H9 (cell line): Measurements from ENCODE around the gene LBHD2. TPM values are rescaled to one million over a fixed set of nuclear protein-coding genes. Genes with fewer than 3 reads are reported as not detected.
A peak's percentile ranks its signal among the peaks of the same experiment; 100 is the strongest.

Experiments
- DNase-seq: peaks from one replicate; pipeline ENCODE4 v3.0.0-alpha.2; 2017
- H2AFZ ChIP-seq: one replicate; pipeline ENCODE4 v1.6.1; 2013; ENCODE audit warnings: mild to moderate bottlenecking, low read length, control low read depth, moderate library complexity
- H2AK5ac ChIP-seq: 2 replicates; pipeline ENCODE4 v1.6.1; 2013; ENCODE audit warnings: low read length, control low read depth, mixed read lengths; ENCODE audit not compliant: insufficient read length
- H2BK120ac ChIP-seq: one replicate; pipeline ENCODE4 v1.6.1; 2013; ENCODE audit warnings: low read depth, mild to moderate bottlenecking, low read length, control low read depth, inconsistent platforms; ENCODE audit not compliant: poor library complexity, severe bottlenecking
- H2BK12ac ChIP-seq: 2 replicates; pipeline ENCODE4 v1.6.1; 2013; ENCODE audit warnings: low read length, control low read depth, mixed read lengths, low read depth; ENCODE audit not compliant: insufficient read length
- H2BK15ac ChIP-seq: 2 replicates; pipeline ENCODE4 v1.6.1; 2013; ENCODE audit warnings: low read depth, low read length, control low read depth
- H2BK20ac ChIP-seq: one replicate; pipeline ENCODE4 v1.6.1; 2013; ENCODE audit warnings: low read depth, mild to moderate bottlenecking, low read length, control low read depth, inconsistent platforms; ENCODE audit not compliant: poor library complexity, severe bottlenecking
- H2BK5ac ChIP-seq: 2 replicates; pipeline ENCODE4 v1.6.1; 2013; ENCODE audit warnings: low read length, control low read depth, mixed read lengths; ENCODE audit not compliant: insufficient read length
- H3K14ac ChIP-seq: 2 replicates; pipeline ENCODE4 v1.6.1; 2013; ENCODE audit warnings: low read length, control low read depth; ENCODE audit not compliant: insufficient read depth
- H3K18ac ChIP-seq: 2 replicates; pipeline ENCODE4 v1.6.1; 2013; ENCODE audit warnings: low read depth, mild to moderate bottlenecking, mixed read lengths, low read length, control low read depth; ENCODE audit not compliant: insufficient read length
- H3K23ac ChIP-seq: 2 replicates; pipeline ENCODE4 v1.6.1; 2013; ENCODE audit warnings: low read length, control low read depth, mixed read lengths, low read depth; ENCODE audit not compliant: insufficient read length
- H3K23me2 ChIP-seq: 2 replicates; pipeline ENCODE4 v1.6.1; 2013; ENCODE audit warnings: low read depth, mild to moderate bottlenecking, mixed read lengths, low read length, control low read depth; ENCODE audit not compliant: insufficient read length, poor library complexity, severe bottlenecking
- H3K27ac ChIP-seq: 2 replicates; pipeline ENCODE4 v1.5.1; 2013; ENCODE audit warnings: low read length, control low read depth, mixed read lengths, low read depth; ENCODE audit not compliant: insufficient read length
- H3K27me3 ChIP-seq: 2 replicates; pipeline ENCODE4 v1.6.1; 2013; ENCODE audit warnings: low read length, control low read depth, inconsistent platforms; ENCODE audit not compliant: insufficient read depth
- H3K4ac ChIP-seq: 2 replicates; pipeline ENCODE4 v1.6.1; 2013; ENCODE audit warnings: low read depth, mild to moderate bottlenecking, control low read depth, inconsistent platforms, low read length, moderate library complexity
- H3K4me1 ChIP-seq: 2 replicates; pipeline ENCODE4 v1.6.1; 2013; ENCODE audit warnings: low read length, control low read depth, inconsistent platforms; ENCODE audit not compliant: insufficient read depth
- H3K4me2 ChIP-seq: 2 replicates; pipeline ENCODE4 v1.6.1; 2013; ENCODE audit warnings: low read length, control low read depth, mixed read lengths; ENCODE audit not compliant: insufficient read length, insufficient read depth
- H3K56ac ChIP-seq: 2 replicates; pipeline ENCODE4 v1.6.1; 2013; ENCODE audit warnings: low read depth, mild to moderate bottlenecking, mixed read lengths, low read length, control low read depth; ENCODE audit not compliant: insufficient read length
- H3K79me1 ChIP-seq: 2 replicates; pipeline ENCODE4 v1.6.1; 2013; ENCODE audit warnings: low read depth, mild to moderate bottlenecking, moderate library complexity, low read length, control low read depth, inconsistent platforms; ENCODE audit not compliant: insufficient read depth, poor library complexity, severe bottlenecking
- H3K79me2 ChIP-seq: 2 replicates; pipeline ENCODE4 v1.6.1; 2013; ENCODE audit warnings: low read length, control low read depth, inconsistent platforms; ENCODE audit not compliant: insufficient read depth
- H3K9ac ChIP-seq: 2 replicates; pipeline ENCODE4 v1.6.1; 2013; ENCODE audit warnings: low read length, control low read depth, mixed read lengths; ENCODE audit not compliant: insufficient read length; ENCODE audit errors: extremely low read depth
- H3K9me3 ChIP-seq: one replicate; pipeline ENCODE4 v1.6.1; 2013; ENCODE audit warnings: low read depth, low read length, inconsistent platforms; ENCODE audit not compliant: control insufficient read depth
- H3T11ph ChIP-seq: one replicate; pipeline ENCODE4 v1.6.1; 2013; ENCODE audit warnings: mild to moderate bottlenecking, low read length, control low read depth, inconsistent platforms
- H4K20me1 ChIP-seq: one replicate; pipeline ENCODE4 v1.6.1; 2013; ENCODE audit not compliant: control insufficient read depth, insufficient read length, insufficient read depth
- H4K5ac ChIP-seq: 2 replicates; pipeline ENCODE4 v1.6.1; 2013; ENCODE audit warnings: low read depth, mild to moderate bottlenecking, mixed read lengths, low read length, control low read depth; ENCODE audit not compliant: insufficient read length
- H4K8ac ChIP-seq: replicated peaks from 2 replicates; pipeline ENCODE4 v1.6.1; 2013; ENCODE audit warnings: low read length, control low read depth, mixed read lengths, low read depth; ENCODE audit not compliant: insufficient read length
- H4K91ac ChIP-seq: 2 replicates; pipeline ENCODE4 v1.6.1; 2013; ENCODE audit warnings: low read depth, mild to moderate bottlenecking, moderate library complexity, mixed read lengths, low read length, control low read depth; ENCODE audit not compliant: insufficient read length
- H3K27ac Mint-ChIP-seq, 3 experiments: 2 replicates in 2 of 3; 3 replicates in 1 of 3; pipeline ENCODE4 v1.8.0; 2020 to 2021; ENCODE audit warnings: mixed read lengths in 3 of 3, mild to moderate bottlenecking in 1 of 3, moderate library complexity in 1 of 3
- H3K27me3 Mint-ChIP-seq: 2 replicates; pipeline ENCODE4 v1.8.0; 2021; ENCODE audit warnings: low read depth, mild to moderate bottlenecking, moderate library complexity, mixed read lengths
- H3K36me3 Mint-ChIP-seq, 3 experiments: 2 replicates in 2 of 3; 3 replicates in 1 of 3; pipeline ENCODE4 v1.8.0; 2020 to 2021; ENCODE audit warnings: low read depth in 3 of 3, mixed read lengths in 3 of 3; ENCODE audit not compliant: insufficient read depth in 1 of 3
- H3K4me1 Mint-ChIP-seq, 2 experiments: 2 replicates each; pipeline ENCODE4 v1.8.0; 2020; ENCODE audit warnings: mixed read lengths in 2 of 2
- H3K4me3 Mint-ChIP-seq, 2 experiments: 2 replicates in 1 of 2; 3 replicates in 1 of 2; pipeline ENCODE4 v1.8.0; 2020 to 2021; ENCODE audit warnings: mild to moderate bottlenecking in 2 of 2, mixed read lengths in 2 of 2, moderate library complexity in 1 of 2
- H3K9me3 Mint-ChIP-seq, 2 experiments: 2 replicates in 1 of 2; 3 replicates in 1 of 2; pipeline ENCODE4 v1.8.0; 2020; ENCODE audit warnings: mild to moderate bottlenecking in 2 of 2, mixed read lengths in 2 of 2, moderate library complexity in 1 of 2
- WGBS: extraction: QIAGEN DNeasy Blood & Tissue Kit; methylation state at CpG from one replicate; pipeline ENCODE4 v1.1.7; 2013; ENCODE audit warnings: missing lambda C conversion rate, low lambda C conversion rate, mixed read lengths; ENCODE audit not compliant: insufficient read length; ENCODE audit errors: extremely low coverage; 5-methylcytosine and 5-hydroxymethylcytosine counted together
- total RNA-seq: library from RNA; stranded (reverse); gene quantifications from 2 replicates; pipeline ENCODE4 v1.2.1, GENCODE V29; 2021
- TF ChIP-seq, protein P1 (sequence below): fragments of 200-600 bp; sonication (generic); conservative IDR thresholded peaks from 3 replicates; pipeline ENCODE4 v1.8.0; 2021; ENCODE audit warnings: antibody characterized with exemption, mild to moderate bottlenecking

The LBHD2 gene
- total RNA-seq, 1 experiment from 2014 or later = not detected

DNA sequence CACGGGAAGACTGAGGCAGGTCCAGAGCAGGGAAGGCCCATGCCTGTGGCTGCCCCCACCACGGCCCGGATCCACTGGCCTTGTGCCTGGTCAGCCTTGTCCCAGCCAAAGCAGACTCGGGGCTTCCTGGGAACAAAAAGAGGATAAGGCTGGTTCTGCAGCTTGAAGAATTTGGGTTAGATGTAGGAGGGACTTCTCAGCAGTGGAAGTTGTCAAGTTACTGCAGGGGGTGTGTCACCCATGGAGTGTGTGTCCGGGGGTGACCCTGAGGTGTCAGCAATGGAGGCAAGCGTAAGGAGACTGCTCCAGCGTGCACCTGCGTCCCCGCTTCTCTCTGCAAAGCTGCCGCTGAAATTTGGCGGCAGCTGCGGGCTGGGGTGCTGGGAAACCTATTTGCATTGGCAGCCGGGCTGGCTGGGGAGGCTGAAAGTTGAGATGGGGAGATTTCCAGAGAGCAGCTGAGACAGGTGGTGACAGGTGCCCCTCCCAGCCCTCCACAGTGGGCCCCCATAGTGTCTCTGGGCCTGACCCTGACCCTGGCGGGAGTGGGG, 26.7 kb downstream of the LBHD2 start:
- Mint-ChIP-seq H3K27ac (peak overlapping the region in 1 of 3 experiments; percentile 70; a peak in 2 of 7 replicates), H3K36me3 (no peaks in the 10 kb centered on the region), H3K9me3 (no peaks in the 10 kb centered on the region), H3K4me3 (peak overlapping the region; percentile 31 to 60; a peak in 4 of 5 replicates), H3K4me1 (peaks cover 23 to 45% of the 10 kb centered on the region in 2 experiments), H3K27me3 (peaks cover 14% of the 10 kb centered on the region)
- H3K9ac ChIP-seq = no peak overlapping the region
- no peaks in the 10 kb centered on the region for H3K79me1 ChIP-seq
- no peak overlapping the region for H2BK12ac ChIP-seq
- H2AFZ ChIP-seq = no peak overlapping the region
- H3T11ph ChIP-seq = no peak overlapping the region
- H4K91ac ChIP-seq = no peak overlapping the region
- H3K79me2 ChIP-seq = no peaks in the 10 kb centered on the region
- H2BK5ac ChIP-seq = no peak overlapping the region
- WGBS = no CpG with 5 or more reads among the region's 14 CpGs
- H3K27me3 ChIP-seq = no peaks in the 10 kb centered on the region
- H2AK5ac ChIP-seq = no peak overlapping the region
- no peak overlapping the region for H2BK120ac ChIP-seq
- TF ChIP-seq, protein P1, sequence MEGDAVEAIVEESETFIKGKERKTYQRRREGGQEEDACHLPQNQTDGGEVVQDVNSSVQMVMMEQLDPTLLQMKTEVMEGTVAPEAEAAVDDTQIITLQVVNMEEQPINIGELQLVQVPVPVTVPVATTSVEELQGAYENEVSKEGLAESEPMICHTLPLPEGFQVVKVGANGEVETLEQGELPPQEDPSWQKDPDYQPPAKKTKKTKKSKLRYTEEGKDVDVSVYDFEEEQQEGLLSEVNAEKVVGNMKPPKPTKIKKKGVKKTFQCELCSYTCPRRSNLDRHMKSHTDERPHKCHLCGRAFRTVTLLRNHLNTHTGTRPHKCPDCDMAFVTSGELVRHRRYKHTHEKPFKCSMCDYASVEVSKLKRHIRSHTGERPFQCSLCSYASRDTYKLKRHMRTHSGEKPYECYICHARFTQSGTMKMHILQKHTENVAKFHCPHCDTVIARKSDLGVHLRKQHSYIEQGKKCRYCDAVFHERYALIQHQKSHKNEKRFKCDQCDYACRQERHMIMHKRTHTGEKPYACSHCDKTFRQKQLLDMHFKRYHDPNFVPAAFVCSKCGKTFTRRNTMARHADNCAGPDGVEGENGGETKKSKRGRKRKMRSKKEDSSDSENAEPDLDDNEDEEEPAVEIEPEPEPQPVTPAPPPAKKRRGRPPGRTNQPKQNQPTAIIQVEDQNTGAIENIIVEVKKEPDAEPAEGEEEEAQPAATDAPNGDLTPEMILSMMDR = no peak
- no peaks in the 10 kb centered on the region for H4K20me1 ChIP-seq
- no peak for DNase-seq
- H4K8ac ChIP-seq = no peak overlapping the region
- H4K5ac ChIP-seq = no peak overlapping the region
- no peak overlapping the region for H3K18ac ChIP-seq
- H3K23me2 ChIP-seq = peaks cover 4% of the 10 kb centered on the region
- peaks cover 6% of the 10 kb centered on the region for H3K4me1 ChIP-seq
- H3K23ac ChIP-seq = no peak overlapping the region
- no peak overlapping the region for H3K27ac ChIP-seq
- H3K4me2 ChIP-seq = no peak overlapping the region
- no peak overlapping the region for H2BK20ac ChIP-seq
- no peak overlapping the region for H2BK15ac ChIP-seq
- H3K56ac ChIP-seq = no peak overlapping the region
- H3K4ac ChIP-seq = no peak overlapping the region
- H3K9me3 ChIP-seq = no peaks in the 10 kb centered on the region
- H3K14ac ChIP-seq = no peak overlapping the region
